ENCODE data around the gene ITPR3.

ITPR3 gene

DNA sequence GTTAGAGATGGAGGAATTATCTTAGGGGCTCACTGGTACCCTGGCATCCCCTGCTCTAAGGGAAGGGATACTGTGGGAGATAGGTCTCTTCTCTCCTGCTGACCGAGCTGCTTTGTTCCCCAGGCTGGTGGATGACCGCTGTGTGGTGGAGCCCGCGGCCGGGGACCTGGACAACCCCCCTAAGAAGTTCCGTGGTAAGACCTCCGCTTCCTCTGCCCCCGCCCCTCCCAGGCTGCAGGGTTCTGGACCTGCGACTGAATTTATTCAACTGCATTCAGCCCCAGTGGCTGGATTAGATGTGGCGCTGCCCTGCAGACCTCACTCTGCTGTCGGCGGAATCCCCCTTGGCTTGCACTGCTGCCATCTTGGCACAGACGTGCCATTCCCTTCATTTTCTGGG is 19.2 kb downstream of the ITPR3 start:
- DNase-seq, result no peak

DNA sequence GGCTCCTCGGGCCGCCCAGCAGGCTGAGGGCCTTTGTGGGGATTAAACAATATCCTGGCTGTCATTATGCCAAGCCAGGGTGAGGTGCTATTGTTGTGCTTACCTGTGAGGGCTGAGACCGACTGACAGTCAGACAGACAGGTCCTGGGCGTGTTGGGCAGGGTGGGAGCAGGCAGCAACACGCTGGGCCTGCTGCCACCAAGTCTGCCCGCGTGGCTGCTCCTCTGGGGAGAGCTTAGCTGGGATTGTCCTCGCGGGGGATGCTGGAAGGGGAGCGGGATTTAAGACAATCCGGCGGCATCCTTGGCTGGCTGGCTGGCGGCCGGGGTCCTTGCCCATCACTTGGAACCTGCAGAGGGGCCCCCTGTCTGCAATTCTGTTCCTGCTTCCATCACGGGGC is 20.0 kb downstream of the ITPR3 start:
- DNase-seq, result no peak

DNA sequence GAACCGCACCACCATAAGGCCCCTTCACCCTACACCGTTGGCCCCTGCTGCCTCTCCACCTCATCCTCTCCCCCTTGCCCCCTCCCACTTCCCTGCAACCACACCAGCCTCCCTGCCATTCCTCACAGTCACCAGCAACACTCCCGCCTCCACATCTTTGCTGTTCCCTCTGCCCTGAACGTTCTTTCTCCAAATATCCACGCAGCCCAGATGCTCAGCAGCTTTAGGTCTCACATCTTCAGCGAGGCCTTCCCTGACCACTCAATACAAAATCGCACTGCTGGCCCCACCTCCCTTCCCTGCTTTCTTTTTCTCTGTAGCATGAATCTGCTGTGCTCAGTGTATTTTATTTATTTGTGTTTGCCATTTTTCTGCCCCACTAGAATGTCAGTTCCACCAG is 20.5 kb downstream of the ITPR3 start:
- no peak for DNase-seq

DNA sequence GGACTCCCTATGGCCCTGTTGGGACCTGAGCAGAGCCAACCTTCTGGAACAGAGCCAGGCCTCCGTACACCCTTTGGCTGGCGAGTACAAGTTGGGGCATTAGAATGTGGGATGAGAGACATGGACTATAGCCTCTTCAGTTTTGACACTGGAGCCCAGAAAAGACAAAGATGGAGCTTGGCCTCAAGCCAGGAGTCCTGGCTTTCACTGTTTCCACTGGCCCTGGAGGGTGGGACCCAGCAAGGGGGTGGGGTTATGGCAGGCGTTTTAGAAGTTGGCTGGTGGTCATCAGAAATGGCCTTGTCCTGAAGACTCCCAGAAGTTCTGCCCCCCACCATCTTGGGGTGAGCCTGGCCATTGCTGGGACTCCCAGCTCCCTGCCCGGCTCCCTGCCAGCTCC is 21.8 kb downstream of the ITPR3 start:
- DNase-seq, result no peak

DNA sequence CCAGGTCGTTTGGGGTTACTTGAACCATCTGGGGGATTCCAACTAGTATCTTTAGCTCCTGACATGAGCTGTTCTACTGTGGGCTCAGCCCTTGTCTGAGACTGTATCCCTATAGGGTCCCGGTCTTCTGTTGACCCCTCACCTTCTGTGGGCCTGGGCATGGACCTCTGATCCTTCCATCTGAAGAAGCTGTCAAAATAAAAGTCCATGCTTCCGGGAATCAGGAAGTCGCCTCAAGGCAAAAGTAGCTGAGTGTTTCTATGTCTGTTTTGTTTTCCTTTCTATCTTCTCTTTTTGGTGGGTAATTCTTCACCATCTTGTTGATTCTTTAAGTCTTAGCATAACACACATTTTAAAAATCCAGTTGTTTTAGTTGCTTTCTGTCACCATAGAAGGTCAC is 30.3 kb downstream of the ITPR3 start:
- no peak for DNase-seq

DNA sequence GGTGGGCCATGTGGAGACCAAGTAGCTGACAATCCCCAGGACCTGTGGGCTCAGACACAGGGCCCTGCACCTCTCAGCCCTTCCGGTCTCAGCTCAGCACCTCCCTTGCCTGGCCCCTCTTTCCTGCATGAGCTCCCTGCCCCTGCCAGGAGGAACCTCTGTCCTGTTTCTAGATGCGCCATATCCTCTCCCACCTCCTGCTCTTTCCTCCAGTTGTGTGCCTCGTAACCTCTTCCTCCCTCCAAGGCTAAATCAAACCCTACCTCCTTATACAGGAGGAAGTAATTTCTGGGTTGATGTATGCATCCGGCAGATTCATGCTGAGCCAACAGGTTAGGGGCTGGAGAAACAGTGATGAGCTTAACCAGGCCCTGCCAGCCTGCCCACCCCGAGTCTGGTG is 30.9 kb downstream of the ITPR3 start:
- DNase-seq, result no peak

DNA sequence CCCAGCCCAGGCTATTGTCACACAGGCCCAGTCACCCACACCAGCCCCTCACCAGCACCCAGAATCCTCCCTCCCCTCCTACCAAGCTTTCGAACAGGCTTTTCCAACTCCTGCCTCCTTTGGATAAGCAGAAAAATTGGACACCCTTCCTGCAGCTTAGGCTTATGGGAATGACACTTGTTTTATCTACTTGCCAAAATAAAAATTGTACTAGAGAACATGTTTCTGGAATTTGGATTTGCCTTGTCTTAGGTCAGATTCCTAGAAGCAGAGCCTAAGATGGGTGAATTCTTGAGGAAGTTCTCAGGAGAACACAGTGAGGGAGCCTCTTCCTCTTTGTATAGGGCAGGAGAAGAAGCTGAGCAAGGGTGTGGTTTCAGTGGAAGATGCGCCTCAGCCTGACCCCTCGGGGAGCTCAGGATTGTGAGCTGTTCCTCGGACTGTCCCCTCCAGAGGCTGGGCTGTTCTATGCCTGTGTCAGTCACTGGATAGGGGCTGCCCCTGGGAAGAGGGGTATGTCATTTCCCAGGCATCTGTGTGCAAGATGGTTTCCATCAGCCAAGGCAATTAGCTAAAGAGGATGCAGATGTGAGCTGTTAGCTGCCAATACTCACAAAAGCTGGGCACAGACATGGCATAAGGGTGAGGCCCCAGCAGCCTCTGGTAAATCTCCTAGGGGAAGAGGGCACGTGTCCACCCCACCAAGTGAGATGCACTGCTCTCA is 33.9 kb downstream of the ITPR3 start:
- no peak for DNase-seq

DNA sequence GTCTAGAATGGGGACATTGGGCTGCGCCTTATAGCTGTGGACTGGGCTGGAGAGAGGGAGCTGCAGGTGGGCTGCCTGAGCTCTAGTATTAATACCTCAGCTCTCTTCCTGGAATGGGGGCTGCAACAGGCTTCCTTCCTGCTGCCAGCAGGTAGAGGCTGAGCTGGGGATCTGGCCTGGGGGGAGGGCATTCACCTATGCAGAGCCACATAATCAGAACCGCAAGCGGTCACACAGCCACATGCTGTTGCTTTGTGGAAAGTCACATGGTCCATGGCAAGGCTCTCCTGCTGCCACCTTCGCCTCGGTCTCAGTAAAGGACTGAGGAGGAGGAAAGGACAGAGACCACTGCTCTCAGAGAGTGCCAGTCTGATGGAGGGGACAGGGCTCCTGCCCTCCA is 35.7 kb downstream of the ITPR3 start:
- no peak for DNase-seq

DNA sequence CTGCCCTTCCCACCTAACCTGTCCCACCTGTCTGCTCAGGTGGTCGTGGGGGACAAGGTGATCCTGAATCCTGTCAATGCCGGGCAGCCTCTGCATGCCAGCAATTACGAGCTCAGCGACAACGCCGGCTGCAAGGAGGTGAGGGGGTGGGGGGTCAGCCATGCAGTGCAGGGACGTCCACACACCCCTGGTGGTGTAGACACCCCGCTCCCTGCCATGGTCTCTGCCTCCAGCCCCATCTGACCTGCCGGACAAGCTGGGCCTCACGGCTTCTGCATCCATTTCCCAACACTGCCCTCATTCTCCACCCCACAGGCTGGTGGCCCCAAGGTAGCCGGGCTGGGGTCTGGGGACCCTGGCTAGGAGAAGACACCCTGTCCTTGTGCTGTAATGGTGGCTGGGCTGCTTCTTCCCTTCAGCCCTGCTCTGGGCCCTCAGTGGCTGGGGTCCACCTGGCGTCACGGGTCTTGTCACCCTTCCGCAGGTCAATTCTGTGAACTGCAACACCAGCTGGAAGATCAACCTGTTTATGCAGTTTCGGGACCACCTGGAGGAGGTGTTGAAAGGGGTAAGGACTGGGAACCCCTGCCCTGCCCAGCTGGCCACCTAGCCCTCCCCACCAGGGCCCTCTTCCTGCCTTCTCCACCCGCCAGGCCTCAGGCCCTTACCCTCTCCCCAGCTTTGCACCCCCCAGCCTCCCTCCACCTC is 38.0 kb downstream of the ITPR3 start:
- DNase-seq, result no peak

DNA sequence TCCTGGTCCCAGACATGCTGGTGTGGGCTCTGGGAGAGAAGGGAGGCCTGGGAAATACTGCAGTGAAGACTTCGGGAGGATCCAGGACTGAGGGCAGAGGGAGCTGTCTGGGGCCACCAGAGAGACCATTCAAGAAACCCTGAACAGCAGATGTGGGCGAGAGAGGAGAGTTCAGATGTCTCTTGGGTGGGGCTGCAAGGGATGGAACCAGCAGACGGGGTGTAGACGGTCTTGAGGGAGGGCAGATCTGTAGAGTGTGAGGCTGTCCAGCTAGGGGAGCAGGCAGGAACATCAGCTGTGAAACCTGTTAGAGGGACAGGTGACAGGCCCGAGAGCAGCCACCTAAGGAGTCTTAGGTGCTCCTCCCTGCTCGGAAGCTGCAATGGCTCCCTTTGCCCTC is 38.9 kb downstream of the ITPR3 start:
- no peak for DNase-seq

DNA sequence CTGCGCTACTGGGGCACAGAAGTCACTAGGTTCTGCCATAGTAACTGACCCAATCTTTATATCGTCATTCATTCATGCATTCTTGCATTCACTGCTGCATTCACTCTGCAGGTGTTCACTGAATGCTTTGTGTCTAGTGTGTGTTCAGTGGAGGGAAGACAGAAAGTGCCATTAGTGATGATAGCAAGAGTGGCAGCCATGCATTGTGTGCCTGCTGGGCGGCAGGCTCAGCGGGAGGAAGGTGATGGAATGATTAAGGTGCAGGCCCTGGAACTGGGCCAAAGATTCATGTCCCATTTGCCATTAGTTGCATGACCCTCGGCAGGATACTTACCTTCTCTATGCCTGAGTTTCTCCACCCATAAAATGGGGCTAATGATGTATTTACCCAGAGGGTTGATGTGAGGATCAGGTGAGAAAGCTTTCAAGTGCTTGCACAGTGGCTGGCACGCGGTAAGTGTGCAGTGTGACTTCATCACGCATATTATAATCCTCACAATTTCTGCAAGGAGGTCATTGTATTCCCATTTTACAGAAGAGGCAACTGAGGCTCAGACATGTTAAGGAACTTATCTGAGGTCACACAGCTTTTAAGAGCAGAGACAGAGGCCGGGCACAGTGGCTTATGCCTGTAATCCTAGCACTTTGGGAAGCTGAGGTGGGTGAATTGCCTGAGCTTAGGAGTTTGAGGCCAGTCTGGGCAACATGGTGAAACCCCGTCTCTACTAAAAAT is 40.1 kb downstream of the ITPR3 start:
- DNase-seq, result no peak

DNA sequence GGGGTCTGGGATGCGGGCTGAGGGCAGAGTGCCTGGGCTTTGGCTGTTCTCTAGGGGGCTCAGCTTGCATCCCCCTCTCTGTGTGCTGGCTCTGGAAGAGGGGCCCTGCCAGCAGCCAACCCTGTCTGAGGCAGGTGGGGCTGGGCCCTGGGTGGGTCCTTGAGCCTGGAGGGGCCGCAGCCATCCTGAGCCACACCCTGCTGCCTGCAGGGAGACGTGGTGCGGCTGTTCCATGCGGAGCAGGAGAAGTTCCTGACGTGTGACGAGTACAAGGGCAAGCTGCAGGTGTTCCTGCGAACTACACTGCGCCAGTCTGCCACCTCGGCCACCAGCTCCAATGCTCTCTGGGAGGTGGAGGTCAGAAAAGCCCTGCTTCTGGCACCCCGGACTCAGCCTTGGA is 41.2 kb downstream of the ITPR3 start:
- no peak for DNase-seq

DNA sequence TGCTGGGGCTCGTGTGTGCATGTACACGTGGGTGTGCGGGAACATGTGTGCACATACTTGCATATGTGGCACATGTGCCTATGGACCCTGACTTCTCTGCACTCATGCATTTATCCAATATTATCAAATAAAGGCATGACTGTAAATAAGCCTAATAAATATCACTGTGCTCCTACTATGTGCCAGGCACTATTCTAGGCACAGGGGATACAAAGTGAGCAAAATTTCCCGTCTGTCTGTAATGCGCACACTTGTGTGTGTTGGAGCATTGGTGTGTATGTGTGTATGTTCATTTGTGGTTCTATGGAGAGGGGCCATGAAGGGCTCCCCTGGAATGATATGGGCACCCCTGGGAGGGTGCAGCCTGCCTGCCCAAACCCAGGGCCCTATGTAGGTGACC is 41.9 kb downstream of the ITPR3 start:
- DNase-seq, result no peak

DNA sequence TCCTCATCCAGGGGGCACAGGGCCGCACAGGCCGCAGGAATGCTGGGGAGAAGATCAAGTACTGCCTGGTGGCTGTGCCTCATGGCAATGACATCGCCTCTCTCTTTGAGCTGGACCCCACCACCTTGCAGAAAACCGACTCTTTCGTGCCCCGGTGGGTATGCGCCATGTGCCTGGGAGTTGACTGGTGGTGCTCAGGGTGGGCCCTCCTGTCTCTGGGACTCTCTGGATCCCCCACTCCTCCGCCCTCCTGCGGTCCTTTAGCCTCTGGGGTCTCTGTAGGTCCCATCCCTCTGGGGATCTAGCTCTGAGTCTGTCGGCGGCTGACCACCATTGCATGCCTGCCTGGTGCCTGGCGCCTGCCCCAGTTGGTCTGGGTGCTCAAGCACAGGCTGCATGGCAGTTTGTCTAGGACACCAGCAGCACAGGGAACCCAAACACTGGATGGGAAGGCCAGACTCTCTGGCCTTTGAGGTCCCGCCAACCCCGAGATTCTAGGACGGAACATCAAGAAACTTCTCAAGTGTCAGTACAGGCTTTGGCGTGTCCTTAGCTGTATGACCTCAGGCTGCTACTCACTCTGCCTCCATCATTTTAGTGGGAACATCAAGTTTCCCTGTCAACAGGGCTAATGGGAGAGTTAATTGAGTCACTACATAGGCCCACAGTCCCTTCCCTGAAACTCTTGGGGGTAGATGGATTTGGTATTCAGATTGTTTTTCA is 42.8 kb downstream of the ITPR3 start:
- DNase-seq, result no peak

DNA sequence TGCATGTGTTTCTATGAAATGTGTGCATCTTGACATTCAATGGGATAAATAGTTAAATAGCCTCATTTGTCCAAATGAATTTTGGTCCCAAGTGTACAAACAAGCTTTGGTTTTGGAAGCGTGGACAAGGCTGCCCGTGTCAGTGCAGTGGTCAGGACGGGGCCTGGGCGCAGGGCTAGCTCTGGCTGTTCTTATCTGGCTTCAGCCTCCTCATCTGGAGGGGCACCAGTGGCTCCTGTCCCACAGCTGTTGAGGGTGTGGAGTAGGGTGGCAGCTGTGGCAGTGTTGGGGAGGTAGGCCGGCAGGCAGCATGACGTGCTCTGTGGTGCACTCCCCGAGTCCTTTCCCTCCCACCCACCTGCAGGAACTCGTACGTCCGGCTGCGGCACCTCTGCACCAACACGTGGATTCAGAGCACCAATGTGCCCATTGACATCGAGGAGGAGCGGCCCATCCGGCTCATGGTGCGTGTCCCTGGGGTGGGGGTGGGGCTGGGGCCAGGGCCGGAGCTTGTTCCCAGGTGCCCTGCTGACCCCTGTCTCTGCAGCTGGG is 43.5 kb downstream of the ITPR3 start:
- DNase-seq, result no peak

DNA sequence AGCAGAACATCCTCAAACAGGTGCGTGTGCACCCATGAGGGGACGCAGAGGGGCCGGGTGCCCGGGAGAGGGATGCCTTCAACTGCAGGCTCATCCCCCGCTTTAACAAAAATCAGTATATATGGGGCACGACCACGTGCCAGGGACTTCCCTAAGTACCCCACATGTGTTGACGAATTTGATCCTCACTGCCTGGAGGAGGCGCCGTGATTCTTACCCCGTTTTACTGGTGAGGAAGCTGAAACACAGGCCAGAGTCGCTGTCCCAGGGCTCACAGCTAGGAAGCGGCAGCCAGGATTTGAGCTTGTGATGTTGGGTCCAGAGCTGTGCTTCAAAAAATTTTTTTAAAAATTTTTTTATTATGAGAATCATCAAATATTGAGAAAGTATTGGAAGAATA is 44.8 kb downstream of the ITPR3 start:
- DNase-seq, result no peak

DNA sequence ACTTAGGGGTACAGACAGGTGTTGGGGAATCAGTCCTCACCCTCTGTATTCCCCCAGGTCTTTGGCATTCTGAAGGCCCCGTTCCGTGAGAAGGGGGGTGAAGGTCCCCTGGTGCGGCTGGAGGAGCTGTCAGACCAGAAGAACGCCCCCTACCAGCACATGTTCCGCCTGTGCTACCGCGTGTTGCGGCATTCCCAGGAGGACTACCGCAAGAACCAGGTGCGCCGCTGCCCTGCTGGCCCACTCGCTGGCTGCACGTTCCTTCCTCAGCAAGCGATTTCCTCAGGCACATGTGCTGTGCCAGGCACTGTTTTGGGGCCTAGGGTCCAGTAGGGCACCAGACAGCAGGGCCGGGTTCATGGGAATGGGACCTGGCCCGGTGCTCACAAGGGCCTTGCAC is 46.0 kb downstream of the ITPR3 start:
- no peak for DNase-seq

DNA sequence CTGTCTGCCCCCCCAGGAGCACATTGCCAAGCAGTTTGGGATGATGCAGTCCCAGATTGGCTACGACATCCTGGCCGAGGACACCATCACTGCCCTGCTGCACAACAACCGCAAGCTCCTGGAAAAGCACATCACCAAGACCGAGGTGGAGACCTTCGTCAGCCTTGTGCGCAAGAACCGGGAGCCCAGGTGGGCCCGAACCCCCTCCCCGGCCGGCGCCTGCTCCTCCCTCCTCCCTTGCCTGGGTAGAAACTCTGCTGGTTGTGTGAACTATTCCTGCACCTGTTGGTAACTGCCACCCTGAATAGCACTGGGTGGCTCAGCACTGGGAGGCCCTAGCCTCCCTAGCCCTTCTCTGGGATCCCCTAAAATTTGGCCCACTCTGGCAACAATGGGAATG is 46.7 kb downstream of the ITPR3 start:
- DNase-seq, result no peak

DNA sequence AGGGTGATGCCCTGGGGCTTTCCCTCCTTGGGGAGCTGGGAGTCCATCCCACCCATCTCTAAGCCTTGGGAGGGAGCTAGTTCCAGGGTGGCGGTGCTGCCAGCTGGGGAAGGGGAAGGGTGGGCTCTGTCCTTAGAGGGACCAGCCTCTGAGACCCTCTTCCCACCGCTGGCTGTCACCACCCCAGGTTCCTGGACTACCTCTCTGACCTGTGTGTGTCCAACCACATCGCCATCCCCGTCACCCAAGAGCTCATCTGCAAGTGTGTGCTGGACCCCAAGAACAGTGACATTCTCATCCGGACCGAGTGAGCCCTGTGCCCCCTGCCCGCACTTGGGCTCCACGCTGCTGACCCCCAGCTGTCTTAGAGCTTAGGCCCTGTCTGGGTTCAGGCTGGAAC is 47.2 kb downstream of the ITPR3 start:
- DNase-seq, result no peak

DNA sequence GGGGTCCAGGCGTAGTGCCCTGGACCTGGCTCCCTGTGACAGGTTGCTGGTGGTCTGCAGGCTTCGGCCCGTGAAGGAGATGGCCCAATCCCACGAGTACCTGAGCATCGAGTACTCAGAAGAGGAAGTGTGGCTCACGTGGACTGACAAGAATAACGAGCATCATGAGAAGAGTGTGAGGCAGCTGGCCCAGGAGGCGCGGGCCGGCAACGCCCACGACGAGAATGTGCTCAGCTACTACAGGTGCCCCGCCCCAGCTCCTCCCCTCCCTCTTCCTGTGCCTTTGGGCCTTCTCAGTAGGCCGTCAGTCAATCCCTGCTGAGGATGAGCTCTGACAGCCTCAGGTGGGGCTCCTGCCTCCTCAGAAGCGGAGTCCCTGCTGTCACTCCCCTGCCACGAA is 47.8 kb downstream of the ITPR3 start:
- peak; percentile 29 to 53 for DNase-seq

DNA sequence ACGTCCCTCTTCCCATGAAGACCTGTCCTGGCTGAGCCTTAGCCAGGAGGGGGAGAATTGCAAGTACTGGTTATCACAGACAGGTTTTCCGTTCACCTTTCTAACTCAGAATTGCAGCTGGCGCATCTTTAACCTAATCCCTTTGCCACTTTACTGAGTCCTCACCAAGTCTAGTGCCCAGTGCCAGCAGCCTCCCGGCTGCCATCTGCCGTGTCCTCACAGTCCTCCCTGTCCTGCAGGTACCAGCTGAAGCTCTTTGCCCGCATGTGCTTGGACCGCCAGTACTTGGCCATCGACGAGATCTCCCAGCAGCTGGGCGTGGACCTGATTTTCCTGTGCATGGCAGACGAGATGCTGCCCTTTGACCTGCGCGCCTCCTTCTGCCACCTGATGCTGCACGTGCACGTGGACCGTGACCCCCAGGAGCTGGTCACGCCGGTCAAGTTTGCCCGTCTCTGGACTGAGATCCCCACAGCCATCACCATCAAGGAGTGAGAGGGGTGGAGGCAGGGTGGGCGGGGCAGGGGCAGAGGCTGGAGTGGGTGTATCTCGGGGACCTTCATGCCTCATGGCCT is 49.1 kb downstream of the ITPR3 start:
- no peak for DNase-seq

DNA sequence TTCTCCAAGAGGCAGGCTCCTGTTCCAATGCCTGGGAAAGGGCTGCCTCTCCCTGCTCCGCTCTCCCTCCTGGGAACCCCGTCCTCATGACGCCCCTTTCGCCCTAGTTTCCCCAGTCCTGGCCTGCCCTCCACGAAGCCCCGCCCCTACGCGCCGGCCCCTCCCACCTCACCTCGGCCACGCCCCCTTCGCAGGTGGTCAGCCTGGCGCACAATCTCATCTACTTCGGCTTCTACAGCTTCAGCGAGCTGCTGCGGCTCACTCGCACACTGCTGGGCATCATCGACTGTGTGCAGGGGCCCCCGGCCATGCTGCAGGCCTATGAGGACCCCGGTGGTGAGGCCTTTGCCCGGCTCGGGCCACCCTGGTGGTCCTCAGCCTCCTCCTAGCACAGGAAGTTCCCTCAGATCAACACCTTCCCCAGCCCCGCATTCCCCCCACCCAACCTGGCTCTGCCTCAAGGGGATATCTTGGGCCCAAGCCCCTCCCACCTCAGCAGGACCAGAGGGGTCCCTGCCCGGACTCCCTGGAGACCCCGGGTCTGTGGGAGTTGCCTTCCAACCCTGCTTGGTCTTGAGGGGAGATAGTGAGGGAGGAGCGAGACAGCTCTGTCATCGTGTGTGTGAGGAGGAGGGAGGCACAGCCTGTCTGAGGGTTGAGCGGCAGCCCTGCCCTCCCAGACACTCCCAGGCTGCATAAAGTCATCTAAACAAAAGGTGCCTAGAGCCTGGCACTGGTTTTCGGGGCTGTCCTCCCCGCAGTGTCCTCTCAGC is 50.0 kb downstream of the ITPR3 start:
- DNase-seq, result no peak
